Measurements from ENCODE around the gene CD58.

The CD58 gene

DNA sequence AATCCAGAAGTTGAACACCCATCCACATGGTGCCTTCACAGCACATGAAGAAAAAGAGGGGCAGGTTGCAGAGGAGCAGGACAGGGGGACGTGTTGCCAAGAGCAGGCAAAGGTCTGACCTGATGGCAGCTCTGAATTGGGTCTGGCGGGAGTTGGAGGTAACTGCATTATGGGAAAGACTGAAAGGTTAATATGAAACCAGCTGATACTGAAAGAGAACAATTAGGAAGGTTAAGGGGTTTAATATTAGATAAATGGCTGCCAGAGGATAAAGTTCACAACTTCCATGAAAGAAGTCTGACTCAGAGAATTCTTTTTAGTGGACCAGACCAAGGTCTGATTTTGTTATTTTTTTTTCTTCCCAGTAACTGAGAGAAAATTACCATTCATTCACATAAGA lies 76.1 kb downstream of the CD58 start:
- TF ChIP-seq SIN3A (IDR thresholded peaks at IDR 0.05; ENCODE audit: borderline replicate concordance, insufficient read depth, low read length) (no peak), POLR2AphosphoS5 (IDR thresholded peaks at IDR 0.05; ENCODE audit: low read depth, low read length) (no peak), FOXP2 (optimal IDR thresholded peaks at IDR 0.05; ENCODE audit: borderline replicate concordance, extremely low read depth, extremely low read length, insufficient read depth) (no peak), TAF1 (IDR thresholded peaks at IDR 0.05; ENCODE audit: borderline replicate concordance, insufficient read depth, low read length) (no peak)
- TF ChIP-seq, protein P1, sequence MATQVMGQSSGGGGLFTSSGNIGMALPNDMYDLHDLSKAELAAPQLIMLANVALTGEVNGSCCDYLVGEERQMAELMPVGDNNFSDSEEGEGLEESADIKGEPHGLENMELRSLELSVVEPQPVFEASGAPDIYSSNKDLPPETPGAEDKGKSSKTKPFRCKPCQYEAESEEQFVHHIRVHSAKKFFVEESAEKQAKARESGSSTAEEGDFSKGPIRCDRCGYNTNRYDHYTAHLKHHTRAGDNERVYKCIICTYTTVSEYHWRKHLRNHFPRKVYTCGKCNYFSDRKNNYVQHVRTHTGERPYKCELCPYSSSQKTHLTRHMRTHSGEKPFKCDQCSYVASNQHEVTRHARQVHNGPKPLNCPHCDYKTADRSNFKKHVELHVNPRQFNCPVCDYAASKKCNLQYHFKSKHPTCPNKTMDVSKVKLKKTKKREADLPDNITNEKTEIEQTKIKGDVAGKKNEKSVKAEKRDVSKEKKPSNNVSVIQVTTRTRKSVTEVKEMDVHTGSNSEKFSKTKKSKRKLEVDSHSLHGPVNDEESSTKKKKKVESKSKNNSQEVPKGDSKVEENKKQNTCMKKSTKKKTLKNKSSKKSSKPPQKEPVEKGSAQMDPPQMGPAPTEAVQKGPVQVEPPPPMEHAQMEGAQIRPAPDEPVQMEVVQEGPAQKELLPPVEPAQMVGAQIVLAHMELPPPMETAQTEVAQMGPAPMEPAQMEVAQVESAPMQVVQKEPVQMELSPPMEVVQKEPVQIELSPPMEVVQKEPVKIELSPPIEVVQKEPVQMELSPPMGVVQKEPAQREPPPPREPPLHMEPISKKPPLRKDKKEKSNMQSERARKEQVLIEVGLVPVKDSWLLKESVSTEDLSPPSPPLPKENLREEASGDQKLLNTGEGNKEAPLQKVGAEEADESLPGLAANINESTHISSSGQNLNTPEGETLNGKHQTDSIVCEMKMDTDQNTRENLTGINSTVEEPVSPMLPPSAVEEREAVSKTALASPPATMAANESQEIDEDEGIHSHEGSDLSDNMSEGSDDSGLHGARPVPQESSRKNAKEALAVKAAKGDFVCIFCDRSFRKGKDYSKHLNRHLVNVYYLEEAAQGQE (IDR thresholded peaks at IDR 0.05; ENCODE audit: insufficient read depth in 1 of 2, low read depth in 2 of 2, low read length in 2 of 2), result no peak

DNA sequence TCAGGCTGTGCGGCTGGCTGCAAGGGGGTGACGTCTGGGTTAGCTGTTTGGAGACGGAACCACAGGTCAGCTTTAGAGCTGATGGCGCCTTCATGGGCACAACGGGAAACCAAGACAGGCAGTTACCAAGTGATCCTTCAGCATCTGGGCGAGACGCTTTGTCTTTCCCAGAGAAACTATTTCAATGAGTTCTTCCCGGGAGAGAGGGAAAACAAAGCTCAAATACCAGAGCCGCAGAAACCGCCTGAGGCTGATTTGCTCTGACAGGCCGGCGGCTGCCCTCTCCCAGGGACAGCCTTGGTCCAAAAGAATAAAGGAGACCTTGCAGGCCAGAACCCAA lies 76.5 kb downstream of the CD58 start:
- no peak for TF ChIP-seq POLR2AphosphoS5 (IDR thresholded peaks at IDR 0.05; ENCODE audit: low read depth, low read length)
- no peak for TF ChIP-seq TAF1 (IDR thresholded peaks at IDR 0.05; ENCODE audit: borderline replicate concordance, insufficient read depth, low read length)
- TF ChIP-seq, protein P1 (IDR thresholded peaks at IDR 0.05; ENCODE audit: insufficient read depth in 1 of 2, low read depth in 2 of 2, low read length in 2 of 2), result no peak
- no peak for TF ChIP-seq FOXP2 (optimal IDR thresholded peaks at IDR 0.05; ENCODE audit: borderline replicate concordance, extremely low read depth, extremely low read length, insufficient read depth)
- no peak for TF ChIP-seq SIN3A (IDR thresholded peaks at IDR 0.05; ENCODE audit: borderline replicate concordance, insufficient read depth, low read length)

DNA sequence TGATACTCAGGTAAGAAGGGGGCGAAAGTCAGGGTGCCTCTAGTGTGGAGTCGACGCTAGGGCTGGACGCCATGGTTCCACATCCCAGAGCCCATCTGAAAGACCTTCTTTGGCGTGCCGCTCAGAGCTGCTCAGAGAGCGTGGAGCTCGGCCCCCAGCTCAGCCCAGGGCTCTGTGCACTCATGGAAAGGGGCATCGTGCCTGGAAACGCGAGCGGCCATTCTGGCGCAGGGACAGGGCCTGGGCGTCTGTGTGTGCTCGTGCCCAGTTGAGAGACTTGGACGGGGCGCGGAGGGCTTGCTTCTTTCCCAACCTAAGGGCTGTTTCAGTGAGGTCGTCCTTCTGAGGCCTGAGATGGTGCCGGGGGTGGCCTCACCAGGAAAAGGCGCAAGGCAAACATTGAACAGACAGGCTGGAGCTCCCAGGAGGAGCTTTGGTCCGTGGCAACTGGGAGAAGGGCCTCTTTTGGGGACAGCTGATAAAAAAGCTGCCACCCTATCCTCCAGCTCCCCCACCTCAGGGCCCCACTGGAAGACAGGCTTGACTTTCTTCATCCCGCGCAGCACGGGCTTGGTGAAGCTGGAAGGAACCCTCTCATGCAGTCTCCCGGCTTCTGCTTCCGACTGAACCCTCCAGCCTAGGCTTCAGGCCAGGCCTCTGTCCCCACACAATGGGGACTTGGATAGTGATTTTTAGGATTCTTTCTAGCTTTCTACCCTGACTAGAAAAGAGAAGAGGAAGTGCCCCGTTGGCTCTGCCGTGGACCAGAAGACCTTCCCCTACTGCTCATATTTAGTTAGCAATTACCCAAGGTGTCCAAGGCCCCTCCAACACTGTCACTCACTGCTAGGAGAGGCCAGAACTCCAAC lies 77.1 kb downstream of the CD58 start:
- TF ChIP-seq TAF1 (IDR thresholded peaks at IDR 0.05; ENCODE audit: borderline replicate concordance, insufficient read depth, low read length) (no peak), SIN3A (IDR thresholded peaks at IDR 0.05; ENCODE audit: borderline replicate concordance, insufficient read depth, low read length) (no peak), FOXP2 (optimal IDR thresholded peaks at IDR 0.05; ENCODE audit: borderline replicate concordance, extremely low read depth, extremely low read length, insufficient read depth) (no peak), POLR2AphosphoS5 (IDR thresholded peaks at IDR 0.05; ENCODE audit: low read depth, low read length) (no peak)
- TF ChIP-seq, protein P1 (IDR thresholded peaks at IDR 0.05; ENCODE audit: insufficient read depth in 1 of 2, low read depth in 2 of 2, low read length in 2 of 2), result no peak

DNA sequence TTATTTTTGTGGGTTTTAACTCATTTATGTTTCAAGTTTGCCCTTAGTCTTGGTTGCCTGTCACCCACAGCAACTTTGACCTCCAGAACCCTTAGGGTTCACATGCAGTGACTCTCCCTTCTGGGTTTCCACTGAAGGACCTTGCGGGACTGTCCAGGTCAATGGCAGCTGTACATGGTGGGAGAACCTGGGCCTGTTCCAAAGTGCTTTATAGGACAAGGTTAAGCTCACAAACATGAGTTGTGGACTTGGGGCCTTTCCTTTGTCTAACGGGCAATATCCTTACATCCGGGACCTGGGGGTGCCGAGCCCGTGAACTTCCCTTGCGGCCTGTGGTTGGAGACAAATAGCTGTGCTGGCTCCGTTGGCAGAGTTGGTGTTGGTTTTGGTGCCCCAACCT lies 77.8 kb downstream of the CD58 start:
- TF ChIP-seq POLR2AphosphoS5 (IDR thresholded peaks at IDR 0.05; ENCODE audit: low read depth, low read length), result no peak
- no peak for TF ChIP-seq SIN3A (IDR thresholded peaks at IDR 0.05; ENCODE audit: borderline replicate concordance, insufficient read depth, low read length)

DNA sequence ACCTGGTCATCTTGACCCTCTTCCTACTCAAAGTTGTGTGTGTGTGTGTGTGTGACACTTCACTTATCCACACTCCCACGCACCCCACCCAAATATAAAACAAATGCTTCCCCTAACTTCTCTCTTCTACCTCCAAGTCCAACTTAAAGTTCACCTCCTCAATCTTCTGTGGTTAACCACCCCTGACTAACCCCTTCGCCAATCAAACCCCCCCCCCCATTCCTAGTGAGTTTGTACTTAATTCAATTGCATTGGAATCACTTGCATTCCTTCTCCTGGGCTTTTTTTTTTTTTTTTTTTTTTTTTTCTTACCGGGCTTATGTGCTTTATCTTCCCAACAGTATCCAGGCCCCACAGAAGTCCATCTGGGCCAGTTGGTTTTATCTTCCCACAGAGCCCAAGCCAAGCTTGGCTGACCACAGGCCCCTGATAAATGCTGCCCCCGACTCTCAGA lies 78.4 kb downstream of the CD58 start:
- TF ChIP-seq TAF1 (IDR thresholded peaks at IDR 0.05; ENCODE audit: borderline replicate concordance, insufficient read depth, low read length), result no peak
- TF ChIP-seq FOXP2 (optimal IDR thresholded peaks at IDR 0.05; ENCODE audit: borderline replicate concordance, extremely low read depth, extremely low read length, insufficient read depth), result no peak
- no peak for TF ChIP-seq SIN3A (IDR thresholded peaks at IDR 0.05; ENCODE audit: borderline replicate concordance, insufficient read depth, low read length)

DNA sequence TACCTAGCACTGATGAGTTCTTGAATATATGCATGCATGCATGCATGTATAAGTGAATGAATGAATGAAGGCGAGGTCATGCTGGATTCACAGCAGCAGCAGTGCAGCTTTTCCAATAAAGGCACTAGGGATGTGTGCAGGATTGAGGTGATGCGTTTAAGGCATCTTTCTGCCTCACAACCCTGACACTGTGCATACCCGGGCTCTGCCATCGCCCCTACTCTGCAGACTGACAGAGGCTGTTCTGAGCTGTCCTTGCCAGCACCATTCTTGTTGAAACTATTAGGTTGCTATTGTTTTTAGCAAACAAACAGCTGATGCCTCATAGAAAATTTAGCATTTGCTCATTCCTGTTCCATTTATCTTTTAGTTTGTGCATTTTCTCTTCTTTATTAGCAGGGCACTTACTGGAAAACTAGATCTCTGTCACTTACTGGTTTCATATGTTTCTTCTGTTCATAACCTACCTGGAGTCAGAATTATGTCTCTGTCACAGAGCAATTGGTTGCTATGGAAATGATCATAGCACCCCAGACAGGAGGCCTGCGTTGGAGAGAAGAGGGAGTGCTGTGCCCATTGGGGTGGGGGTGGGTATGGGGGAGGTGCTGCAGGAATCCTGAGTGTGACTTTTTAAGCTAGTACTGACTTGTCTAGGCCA lies 79.0 kb downstream of the CD58 start:
- TF ChIP-seq SIN3A (IDR thresholded peaks at IDR 0.05; ENCODE audit: borderline replicate concordance, insufficient read depth, low read length) (no peak), TAF1 (IDR thresholded peaks at IDR 0.05; ENCODE audit: borderline replicate concordance, insufficient read depth, low read length) (no peak), POLR2AphosphoS5 (IDR thresholded peaks at IDR 0.05; ENCODE audit: low read depth, low read length) (no peak), FOXP2 (optimal IDR thresholded peaks at IDR 0.05; ENCODE audit: borderline replicate concordance, extremely low read depth, extremely low read length, insufficient read depth) (no peak)
- TF ChIP-seq, protein P1 (IDR thresholded peaks at IDR 0.05; ENCODE audit: insufficient read depth in 1 of 2, low read depth in 2 of 2, low read length in 2 of 2), result no peak
